ENCODE data around the gene ARL14EP. TPM values are rescaled to one million over a fixed set of nuclear protein-coding genes. Genes with fewer than 3 reads are reported as not detected.

Gene ARL14EP
- total RNA-seq = 10 to 100 TPM; 21.0 to 23.7 TPM
- polyA plus RNA-seq = 10 to 100 TPM; 19.0 to 19.5 TPM
- long read RNA-seq, donor 1, transcript ARL14EP-201 (4 exons, 2,430 nt) = major isoform, 36 of 45 reads
- long read RNA-seq, donor 1, partial matches to known transcripts = 5 of 45 reads
- long read RNA-seq, donor 1, other reads (novel, unspliced or antisense) = 3 of 45 reads
- long read RNA-seq, donor 2, transcript ARL14EP-201 (4 exons, 2,430 nt) = major isoform, 24 of 28 reads
- long read RNA-seq, donor 2, partial matches to known transcripts = 2 of 28 reads
- long read RNA-seq, donor 2, other reads (novel, unspliced or antisense) = 2 of 28 reads

DNA sequence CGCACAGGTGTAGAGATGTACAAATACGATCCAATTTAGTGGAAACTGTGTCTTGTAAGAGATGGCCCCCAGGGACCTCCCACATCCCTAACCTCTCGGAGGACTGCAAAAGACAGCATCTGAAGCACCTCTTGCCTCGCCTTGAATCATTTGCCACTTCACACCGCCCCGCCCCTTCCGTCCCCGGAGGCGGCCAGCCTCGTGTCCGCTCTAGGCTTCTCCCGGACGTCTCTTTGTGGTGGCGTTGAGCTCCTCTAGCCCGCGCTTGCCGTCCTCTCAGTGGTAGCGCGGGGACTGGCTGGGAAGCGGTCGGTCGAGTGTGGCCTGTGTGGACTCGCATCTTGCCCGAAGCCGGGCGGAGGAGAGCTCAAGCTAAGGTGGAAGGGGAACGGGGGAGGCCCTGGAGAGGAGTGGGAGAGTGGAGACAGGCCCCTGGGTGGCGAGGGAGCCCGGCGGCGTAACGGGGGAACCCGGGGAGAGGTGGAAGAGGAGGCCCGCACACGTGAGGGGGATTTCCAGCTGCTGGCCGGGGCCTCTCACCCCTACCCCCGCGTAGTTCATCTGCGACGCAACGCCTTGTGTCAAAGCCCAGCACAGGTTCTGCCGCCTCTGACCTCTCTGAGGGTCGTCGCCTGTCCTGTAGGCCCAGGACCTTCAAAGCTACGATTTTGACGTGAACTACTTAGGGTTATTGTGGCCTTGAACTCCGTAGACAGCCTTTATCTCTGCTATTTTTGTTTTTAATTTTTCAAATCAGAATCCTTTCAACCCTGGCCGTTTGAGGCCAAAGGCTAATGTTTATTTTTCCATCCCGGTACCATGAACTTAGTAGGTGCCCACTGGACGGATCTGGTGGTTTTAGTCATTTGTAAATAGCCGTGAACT lies at the start of gene ARL14EP:
Gene ARL14EP, plus strand, starts transcription at position 279 of the 885 bp plus-strand sequence. CDS start 7,845 bp downstream, outside the sequence.
- H3K4me1 ChIP-seq (ENCODE audit: control insufficient read depth in 1 of 2, insufficient read depth in 2 of 2, low read length in 2 of 2) = peaks cover 0 to 3% of the 10 kb centered on the region in 2 donors
- intact Hi-C loops (cut with DNase I) = no loop called here
- peak within 1 kb of the TSS in 1 of 2 donors; percentile 39 for H3K27ac ChIP-seq (ENCODE audit: low read depth in 1 of 2, low read length in 2 of 2)
- no peaks in the 10 kb centered on the region for H3K9me3 ChIP-seq (ENCODE audit: control insufficient read depth, low read length)
- no peaks in the 10 kb centered on the region for H3K27me3 ChIP-seq (ENCODE audit: control insufficient read depth in 1 of 2, insufficient read depth in 2 of 2, low read length in 1 of 2)
- peak within 1 kb of the TSS; percentile 68 to 83 for H3K4me3 ChIP-seq (ENCODE audit: low read length in 2 of 2)
- 1% methylated on average over 51 of the region's 51 CpGs for WGBS, 2 donors
- H3K36me3 ChIP-seq (ENCODE audit: control insufficient read depth in 1 of 2, insufficient read depth in 2 of 2, low read length in 1 of 2) = no peaks in the 10 kb centered on the region
- peak; percentile 99 for ATAC-seq (ENCODE audit: low FRiP score)
- peak; percentile 95 to 96 for DNase-seq

DNA sequence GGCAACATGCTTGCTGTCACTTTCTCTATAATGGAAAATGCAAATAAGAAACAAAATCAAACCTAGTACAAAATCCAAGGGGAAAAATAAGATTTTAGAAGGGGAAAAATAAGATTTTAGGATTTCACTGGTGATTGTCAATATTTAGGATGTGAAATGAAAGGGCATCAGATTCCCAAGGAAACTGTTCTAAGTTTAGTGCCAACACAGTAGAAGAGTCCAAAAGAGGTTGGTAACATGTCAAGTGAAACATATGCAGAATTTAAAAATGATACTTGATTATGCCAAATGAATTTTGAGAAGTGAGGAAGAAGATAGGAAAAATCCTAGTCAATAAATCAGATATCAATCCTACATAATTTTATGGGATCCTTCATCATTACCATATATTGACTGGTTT lies 45.7 kb upstream of the ARL14EP start:
- Histone ChIP-seq H3K9me3 (ENCODE audit: control insufficient read depth, low read length) (peaks cover 2% of the 10 kb centered on the region), H3K36me3 (ENCODE audit: control insufficient read depth in 1 of 2, insufficient read depth in 2 of 2, low read length in 1 of 2) (no peaks in the 10 kb centered on the region), H3K4me1 (ENCODE audit: control insufficient read depth in 1 of 2, insufficient read depth in 2 of 2, low read length in 2 of 2) (no peaks in the 10 kb centered on the region), H3K27me3 (ENCODE audit: control insufficient read depth in 1 of 2, insufficient read depth in 2 of 2, low read length in 1 of 2) (no peaks in the 10 kb centered on the region), H3K27ac (ENCODE audit: low read depth in 1 of 2, low read length in 2 of 2) (no peak overlapping the region), H3K4me3 (ENCODE audit: low read length in 2 of 2) (no peak overlapping the region)
- DNase-seq (no peak), ATAC-seq (ENCODE audit: low FRiP score) (no peak)
- intact Hi-C loops (cut with DNase I) = no loop called here

DNA sequence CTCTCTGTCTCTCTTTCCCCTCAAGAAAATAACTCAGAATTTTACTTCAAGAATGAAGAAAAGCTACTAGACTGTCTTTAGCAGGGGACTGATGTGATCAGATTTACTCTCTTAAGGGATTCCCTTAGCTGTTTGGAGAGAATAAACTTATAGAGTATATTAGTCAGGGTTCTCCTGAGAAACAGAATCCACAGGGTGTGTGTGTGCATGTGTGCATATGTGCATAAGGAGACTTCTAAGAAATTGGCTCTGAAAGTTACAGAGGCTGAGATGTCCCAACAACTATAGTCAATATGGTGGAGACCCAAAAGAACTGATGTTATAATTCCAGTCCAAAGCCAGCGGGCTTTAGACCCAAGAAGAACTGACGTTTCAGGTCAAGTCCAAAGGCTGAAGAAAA lies 43.1 kb upstream of the ARL14EP start:
- H3K4me1 ChIP-seq (ENCODE audit: control insufficient read depth in 1 of 2, insufficient read depth in 2 of 2, low read length in 2 of 2) = no peaks in the 10 kb centered on the region
- H3K9me3 ChIP-seq (ENCODE audit: control insufficient read depth, low read length) = peaks cover 2% of the 10 kb centered on the region
- H3K4me3 ChIP-seq (ENCODE audit: low read length in 2 of 2) = no peak overlapping the region
- DNase-seq = no peak
- no peaks in the 10 kb centered on the region for H3K27me3 ChIP-seq (ENCODE audit: control insufficient read depth in 1 of 2, insufficient read depth in 2 of 2, low read length in 1 of 2)
- no peak overlapping the region for H3K27ac ChIP-seq (ENCODE audit: low read depth in 1 of 2, low read length in 2 of 2)
- no peaks in the 10 kb centered on the region for H3K36me3 ChIP-seq (ENCODE audit: control insufficient read depth in 1 of 2, insufficient read depth in 2 of 2, low read length in 1 of 2)
- intact Hi-C loops (cut with DNase I) = no loop called here
- 77 to 85% methylated on average over 2 of the region's 2 CpGs for WGBS, 2 donors
- ATAC-seq (ENCODE audit: low FRiP score) = no peak

DNA sequence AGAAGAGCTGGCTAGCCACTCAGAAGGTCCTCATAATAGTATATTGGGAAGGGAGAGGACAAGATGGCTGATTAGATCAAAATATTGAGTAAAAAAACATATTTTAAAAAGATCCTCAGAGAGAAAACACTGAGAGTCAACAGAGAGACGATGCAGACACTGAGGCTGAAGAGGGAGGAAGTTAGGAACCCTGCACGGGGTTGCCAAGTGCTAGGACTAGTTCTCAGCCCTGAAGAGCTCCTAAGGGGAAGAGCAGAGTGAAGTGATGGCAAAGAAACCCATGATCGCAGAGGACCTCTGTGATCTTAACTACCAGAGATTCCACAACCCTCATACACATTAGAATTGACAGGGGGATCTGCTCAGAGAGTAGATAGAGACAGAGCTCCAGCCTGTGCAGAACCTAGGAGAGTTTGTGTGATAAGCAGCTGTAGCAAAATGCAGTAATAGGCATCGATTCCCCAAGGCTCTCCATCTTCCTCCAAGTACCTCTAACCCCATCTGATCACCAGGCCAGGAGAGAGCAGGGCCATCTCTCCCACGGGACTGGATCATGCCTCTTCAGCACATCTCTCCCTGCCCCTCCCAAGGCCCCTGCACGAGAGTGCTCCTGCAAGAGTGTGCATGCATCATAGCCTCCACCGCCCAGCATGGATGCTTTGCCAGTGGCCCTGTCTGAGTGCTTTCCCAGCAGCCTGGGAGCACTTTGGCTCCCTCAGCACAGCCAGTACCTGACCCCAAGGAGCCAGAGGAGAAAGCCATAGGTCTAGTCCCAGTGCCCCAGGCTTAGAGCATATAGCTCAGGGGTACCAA lies 41.2 kb upstream of the ARL14EP start:
- WGBS, 2 donors = 64 to 69% methylated on average over 7 of the region's 7 CpGs
- intact Hi-C loops (cut with DNase I) = no loop called here

DNA sequence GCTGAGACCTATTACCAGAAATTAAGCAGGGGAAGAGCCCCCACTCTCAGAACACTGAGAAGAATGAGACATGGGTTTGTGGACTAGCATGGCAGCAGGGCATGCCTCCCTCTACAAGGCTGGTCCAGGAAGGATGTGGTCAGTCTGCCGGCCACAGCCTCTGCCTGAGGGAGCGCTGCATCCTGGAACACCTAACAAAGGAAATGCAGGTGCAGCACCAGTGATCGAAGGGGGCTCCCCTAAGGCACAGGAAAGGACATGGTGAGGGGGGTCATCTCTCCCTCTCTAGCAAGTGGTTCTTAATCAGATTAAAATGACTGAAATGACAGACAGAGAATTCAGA lies 40.6 kb upstream of the ARL14EP start:
- 76 to 89% methylated on average over 3 of the region's 3 CpGs for WGBS, 2 donors

More for the DNA sequence above, 41.2 kb upstream of the ARL14EP start:
- no peak for DNase-seq
- H3K27me3 ChIP-seq (ENCODE audit: control insufficient read depth in 1 of 2, insufficient read depth in 2 of 2, low read length in 1 of 2) = no peaks in the 10 kb centered on the region
- H3K4me3 ChIP-seq (ENCODE audit: low read length in 2 of 2) = no peak overlapping the region
- no peaks in the 10 kb centered on the region for H3K36me3 ChIP-seq (ENCODE audit: control insufficient read depth in 1 of 2, insufficient read depth in 2 of 2, low read length in 1 of 2)
- H3K9me3 ChIP-seq (ENCODE audit: control insufficient read depth, low read length) = peaks cover 2% of the 10 kb centered on the region
- ATAC-seq (ENCODE audit: low FRiP score) = no peak
- H3K27ac ChIP-seq (ENCODE audit: low read depth in 1 of 2, low read length in 2 of 2) = no peak overlapping the region
- H3K4me1 ChIP-seq (ENCODE audit: control insufficient read depth in 1 of 2, insufficient read depth in 2 of 2, low read length in 2 of 2) = no peaks in the 10 kb centered on the region

DNA sequence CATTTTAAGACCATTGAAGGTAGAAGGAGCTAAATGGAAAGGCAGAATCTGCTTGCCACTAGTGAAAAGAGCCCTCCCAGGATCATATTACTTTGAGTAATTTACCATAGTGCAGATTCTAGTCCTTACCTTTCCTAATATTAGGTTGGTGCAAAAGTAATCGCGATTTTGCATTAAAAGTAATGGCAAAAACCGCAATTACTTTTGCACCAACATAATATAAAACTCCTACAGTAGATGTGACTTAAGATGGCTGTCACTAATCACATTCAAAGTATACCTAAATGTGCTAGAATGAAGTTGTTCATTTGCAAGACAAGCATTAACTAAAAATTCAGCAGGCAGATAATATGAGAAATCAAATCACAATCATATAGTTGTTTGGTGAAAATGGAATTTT lies 38.1 kb upstream of the ARL14EP start:
- H3K9me3 ChIP-seq (ENCODE audit: control insufficient read depth, low read length) = peaks cover 3% of the 10 kb centered on the region
- no peaks in the 10 kb centered on the region for H3K4me1 ChIP-seq (ENCODE audit: control insufficient read depth in 1 of 2, insufficient read depth in 2 of 2, low read length in 2 of 2)
- DNase-seq = no peak
- H3K27me3 ChIP-seq (ENCODE audit: control insufficient read depth in 1 of 2, insufficient read depth in 2 of 2, low read length in 1 of 2) = no peaks in the 10 kb centered on the region
- intact Hi-C loops (cut with DNase I) = no loop called here
- 77 to 80% methylated on average over 3 of the region's 3 CpGs for WGBS, 2 donors
- H3K27ac ChIP-seq (ENCODE audit: low read depth in 1 of 2, low read length in 2 of 2) = no peak overlapping the region
- ATAC-seq (ENCODE audit: low FRiP score) = no peak
- no peak overlapping the region for H3K4me3 ChIP-seq (ENCODE audit: low read length in 2 of 2)
- H3K36me3 ChIP-seq (ENCODE audit: control insufficient read depth in 1 of 2, insufficient read depth in 2 of 2, low read length in 1 of 2) = no peaks in the 10 kb centered on the region

More for the DNA sequence above, 40.6 kb upstream of the ARL14EP start:
- no peak for ATAC-seq (ENCODE audit: low FRiP score)
- Histone ChIP-seq H3K36me3 (ENCODE audit: control insufficient read depth in 1 of 2, insufficient read depth in 2 of 2, low read length in 1 of 2) (no peaks in the 10 kb centered on the region), H3K4me1 (ENCODE audit: control insufficient read depth in 1 of 2, insufficient read depth in 2 of 2, low read length in 2 of 2) (no peaks in the 10 kb centered on the region), H3K27me3 (ENCODE audit: control insufficient read depth in 1 of 2, insufficient read depth in 2 of 2, low read length in 1 of 2) (no peaks in the 10 kb centered on the region), H3K27ac (ENCODE audit: low read depth in 1 of 2, low read length in 2 of 2) (no peak overlapping the region), H3K4me3 (ENCODE audit: low read length in 2 of 2) (no peak overlapping the region), H3K9me3 (ENCODE audit: control insufficient read depth, low read length) (peaks cover 2% of the 10 kb centered on the region)
- no peak for DNase-seq
- intact Hi-C loops (cut with DNase I) = no loop called here

DNA sequence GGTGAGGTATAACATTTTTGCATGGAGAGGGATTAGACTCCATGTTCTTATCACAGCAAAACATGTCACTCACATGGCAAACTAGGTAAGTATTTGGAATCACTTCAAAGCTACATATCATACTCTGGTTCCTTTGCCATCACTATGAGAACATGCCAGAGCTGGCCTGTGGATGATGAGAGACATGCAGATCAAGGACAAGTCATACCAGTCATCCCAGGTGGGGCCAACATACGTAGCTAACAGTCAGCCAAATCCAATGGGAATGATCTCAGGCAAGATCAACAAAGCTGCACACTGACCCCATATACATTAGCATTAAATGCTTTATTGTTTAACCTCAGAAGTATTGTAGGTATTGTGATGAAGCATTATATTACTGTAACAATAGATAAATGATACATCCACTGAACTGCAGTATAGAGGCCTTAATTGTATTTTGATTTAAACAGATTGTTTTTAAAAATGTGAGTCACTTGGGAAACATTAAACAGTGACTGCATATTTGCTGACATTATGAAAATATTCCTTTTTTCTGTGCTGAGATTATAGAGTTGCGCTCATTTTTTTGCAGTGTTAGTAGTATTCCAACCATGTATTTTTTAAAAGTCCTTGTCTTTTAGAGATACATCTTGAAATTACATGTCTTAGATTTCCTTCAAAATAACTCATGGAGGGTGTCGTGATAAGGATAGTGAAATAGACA lies 37.3 kb upstream of the ARL14EP start:
- Histone ChIP-seq H3K4me1 (ENCODE audit: control insufficient read depth in 1 of 2, insufficient read depth in 2 of 2, low read length in 2 of 2) (no peaks in the 10 kb centered on the region), H3K36me3 (ENCODE audit: control insufficient read depth in 1 of 2, insufficient read depth in 2 of 2, low read length in 1 of 2) (no peaks in the 10 kb centered on the region), H3K27ac (ENCODE audit: low read depth in 1 of 2, low read length in 2 of 2) (no peak overlapping the region), H3K27me3 (ENCODE audit: control insufficient read depth in 1 of 2, insufficient read depth in 2 of 2, low read length in 1 of 2) (no peaks in the 10 kb centered on the region), H3K9me3 (ENCODE audit: control insufficient read depth, low read length) (peaks cover 1% of the 10 kb centered on the region), H3K4me3 (ENCODE audit: low read length in 2 of 2) (no peak overlapping the region)
- WGBS, 2 donors = 54% methylated on average over 3 of the region's 3 CpGs
- ATAC-seq (ENCODE audit: low FRiP score) (no peak), DNase-seq (no peak)
- intact Hi-C loops (cut with DNase I) = no loop called here

DNA sequence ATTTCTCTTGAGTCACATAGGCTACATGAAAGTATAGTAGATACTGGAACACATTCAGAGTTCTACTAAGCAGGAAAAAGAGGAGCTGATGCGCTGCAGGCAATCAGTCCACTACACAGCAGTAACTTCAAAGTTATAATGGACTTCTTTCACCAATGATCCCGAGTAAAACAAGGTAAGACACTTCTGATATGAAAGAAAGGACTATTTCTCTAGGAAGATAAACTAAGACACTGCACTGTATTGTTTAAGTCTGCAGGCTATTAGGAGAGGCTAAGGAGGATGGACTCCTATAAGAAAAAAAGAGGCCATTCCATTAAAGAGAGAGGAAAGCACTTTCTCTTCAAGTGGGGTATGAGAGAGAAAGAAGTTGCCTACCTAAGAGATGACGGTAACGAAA lies 31.6 kb upstream of the ARL14EP start:
- DNase-seq (no peak), ATAC-seq (ENCODE audit: low FRiP score) (no peak)
- Histone ChIP-seq H3K9me3 (ENCODE audit: control insufficient read depth, low read length) (peaks cover 1% of the 10 kb centered on the region), H3K4me3 (ENCODE audit: low read length in 2 of 2) (no peak overlapping the region), H3K4me1 (ENCODE audit: control insufficient read depth in 1 of 2, insufficient read depth in 2 of 2, low read length in 2 of 2) (no peaks in the 10 kb centered on the region), H3K27ac (ENCODE audit: low read depth in 1 of 2, low read length in 2 of 2) (no peak overlapping the region), H3K27me3 (ENCODE audit: control insufficient read depth in 1 of 2, insufficient read depth in 2 of 2, low read length in 1 of 2) (no peaks in the 10 kb centered on the region), H3K36me3 (ENCODE audit: control insufficient read depth in 1 of 2, insufficient read depth in 2 of 2, low read length in 1 of 2) (no peaks in the 10 kb centered on the region)
- intact Hi-C loops (cut with DNase I) = no loop called here
- 63 to 67% methylated on average over 4 of the region's 4 CpGs for WGBS, 2 donors
